ENCODE measurements around the gene SHC2. TPM values are rescaled to one million over a fixed set of nuclear protein-coding genes. Genes with fewer than 3 reads are reported as not detected.

Gene SHC2
- 10 to 100 TPM in 8 of 9 donors, 1 to 10 TPM in 1; 6.8 to 81.4 (median 36.3) TPM for total RNA-seq
- 100 to 1,000 TPM in 1 of 3 donors, 10 to 100 TPM in 1, 1 to 10 TPM in 1; 1.2 to 196 (median 45.9) TPM for polyA plus RNA-seq
- long read RNA-seq, donor 1 = 0 reads
- long read RNA-seq, donor 2, partial matches to known transcripts = 0 of 2 reads
- long read RNA-seq, donor 2, other reads (novel, unspliced or antisense) = 0 of 2 reads
- long read RNA-seq, donor 3, partial matches to known transcripts = 0 of 1 reads
- long read RNA-seq, donor 3, other reads (novel, unspliced or antisense) = 0 of 1 reads
- long read RNA-seq, donor 4 = 0 reads
- long read RNA-seq, donor 5, transcript SHC2-203 (3 exons, 1,551 nt) = minor isoform, 5 of 102 reads
- long read RNA-seq, donor 5, transcript SHC2-201 (13 exons, 2,494 nt) = major isoform, 56 of 102 reads
- long read RNA-seq, donor 5, partial matches to known transcripts = 4 of 102 reads
- long read RNA-seq, donor 5, other reads (novel, unspliced or antisense) = 37 of 102 reads
- long read RNA-seq, donor 6, partial matches to known transcripts = 0 of 3 reads
- long read RNA-seq, donor 6, other reads (novel, unspliced or antisense) = 1 of 3 reads
- long read RNA-seq, donor 7, partial matches to known transcripts = 0 of 3 reads
- long read RNA-seq, donor 7, other reads (novel, unspliced or antisense) = 0 of 3 reads
- long read RNA-seq, donor 8, partial matches to known transcripts = 0 of 3 reads
- long read RNA-seq, donor 8, other reads (novel, unspliced or antisense) = 0 of 3 reads
- long read RNA-seq, donor 9 = 0 reads
- long read RNA-seq, donor 10, partial matches to known transcripts = 0 of 1 reads
- long read RNA-seq, donor 10, other reads (novel, unspliced or antisense) = 0 of 1 reads

DNA sequence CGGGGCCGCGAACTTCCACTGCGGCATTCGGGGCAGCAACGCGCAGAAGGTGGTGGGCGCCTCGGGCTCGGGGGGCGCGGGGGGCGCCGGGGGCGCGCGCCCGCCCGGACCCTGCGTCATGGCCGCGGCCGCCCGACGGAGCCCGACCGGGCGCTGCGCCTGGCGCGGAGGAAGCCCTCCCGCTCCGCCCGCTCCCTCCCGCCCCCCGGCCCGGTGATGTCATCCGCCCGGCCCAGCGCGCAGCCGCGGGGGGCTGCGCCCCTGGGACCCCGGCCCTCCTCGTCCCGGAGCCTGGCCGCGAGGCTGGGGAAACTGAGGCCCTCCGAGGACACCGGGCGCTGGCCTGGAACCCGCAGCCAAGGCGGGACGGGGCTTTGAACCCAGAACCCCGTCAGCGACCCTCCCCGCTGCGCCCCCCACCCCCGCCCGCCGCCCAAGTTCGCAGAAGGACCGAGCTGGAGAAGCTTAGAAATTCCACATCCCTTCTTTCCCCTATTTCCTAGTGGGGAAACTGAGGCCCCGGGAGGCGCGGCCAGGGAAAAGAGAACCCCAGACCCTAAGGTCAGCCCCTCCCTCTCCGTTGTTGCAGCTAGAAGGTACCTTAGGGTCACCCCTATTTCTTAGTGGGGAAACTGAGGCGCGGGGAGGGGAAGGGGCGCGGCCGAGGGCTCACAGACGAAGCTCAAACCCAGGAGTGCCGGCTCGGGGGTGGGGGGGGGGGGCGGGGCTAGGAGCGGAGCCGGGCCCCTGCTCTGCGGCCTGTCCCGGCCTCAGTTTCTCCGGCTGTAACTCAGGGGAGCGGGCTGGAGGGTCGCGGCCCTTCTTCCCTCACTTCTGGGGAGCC, at the start of gene SHC2:
TSS of gene SHC2 (minus strand) at position 157 of the 844 bp plus-strand sequence. CDS start at position 120, 37 bp downstream.
- Histone ChIP-seq H3K4me3 (peak within 1 kb of the TSS in 3 of 4 donors; percentile 22 to 90 (median 56)), H3K9me3 (replicated peaks in 1 of 3) (no peaks in the 10 kb centered on the region), H3K4me1 (replicated peaks in 1 of 2) (peaks cover 12 to 13% of the 10 kb centered on the region in 2 donors), H3K27ac (peak within 1 kb of the TSS in 4 of 5 donors; percentile 52 to 86 (median 70)), H3K36me3 (replicated peaks in 1 of 2) (no peaks in the 10 kb centered on the region), H3K27me3 (no peaks in the 10 kb centered on the region)
- WGBS, 4 donors = 0 to 5% (median 2%) methylated on average over 7 to 75 of the region's 85 CpGs
- intact Hi-C loops (cut with DNase I) = no loop called here
- DNase-seq = peak in 4 of 7 donors; percentile 50 to 62 (median 56)
- TF ChIP-seq CTCF (IDR thresholded peaks at IDR 0.05) = no peak
- TF ChIP-seq POLR2A (IDR thresholded peaks at IDR 0.05) = peak; percentile 44 to 72

- peak in 2 of 7 donors; percentile 27 to 34 for DNase-seq
- no peaks in the 10 kb centered on the region for H3K9me3 ChIP-seq (replicated peaks in 1 of 3)
- no peaks in the 10 kb centered on the region for H3K27me3 ChIP-seq
- no peak overlapping the region for H3K27ac ChIP-seq
- 63 to 71% (median 66%) methylated on average over 24 to 32 of the region's 32 CpGs for WGBS, 4 donors
- no peak for TF ChIP-seq CTCF (IDR thresholded peaks at IDR 0.05)
- no peak for TF ChIP-seq POLR2A (IDR thresholded peaks at IDR 0.05)
- peaks cover 9 to 29% of the 10 kb centered on the region in 2 donors for H3K4me1 ChIP-seq (replicated peaks in 1 of 2)
- intact Hi-C loops (cut with DNase I) = no loop called here
- H3K4me3 ChIP-seq = peak overlapping the region in 3 of 4 donors; percentile 84 to 98 (median 88)
- no peaks in the 10 kb centered on the region for H3K36me3 ChIP-seq (replicated peaks in 1 of 2)
Measured at GRCh38 chr19:508204-509150, 47.6 kb upstream of the SHC2 start.

DNA sequence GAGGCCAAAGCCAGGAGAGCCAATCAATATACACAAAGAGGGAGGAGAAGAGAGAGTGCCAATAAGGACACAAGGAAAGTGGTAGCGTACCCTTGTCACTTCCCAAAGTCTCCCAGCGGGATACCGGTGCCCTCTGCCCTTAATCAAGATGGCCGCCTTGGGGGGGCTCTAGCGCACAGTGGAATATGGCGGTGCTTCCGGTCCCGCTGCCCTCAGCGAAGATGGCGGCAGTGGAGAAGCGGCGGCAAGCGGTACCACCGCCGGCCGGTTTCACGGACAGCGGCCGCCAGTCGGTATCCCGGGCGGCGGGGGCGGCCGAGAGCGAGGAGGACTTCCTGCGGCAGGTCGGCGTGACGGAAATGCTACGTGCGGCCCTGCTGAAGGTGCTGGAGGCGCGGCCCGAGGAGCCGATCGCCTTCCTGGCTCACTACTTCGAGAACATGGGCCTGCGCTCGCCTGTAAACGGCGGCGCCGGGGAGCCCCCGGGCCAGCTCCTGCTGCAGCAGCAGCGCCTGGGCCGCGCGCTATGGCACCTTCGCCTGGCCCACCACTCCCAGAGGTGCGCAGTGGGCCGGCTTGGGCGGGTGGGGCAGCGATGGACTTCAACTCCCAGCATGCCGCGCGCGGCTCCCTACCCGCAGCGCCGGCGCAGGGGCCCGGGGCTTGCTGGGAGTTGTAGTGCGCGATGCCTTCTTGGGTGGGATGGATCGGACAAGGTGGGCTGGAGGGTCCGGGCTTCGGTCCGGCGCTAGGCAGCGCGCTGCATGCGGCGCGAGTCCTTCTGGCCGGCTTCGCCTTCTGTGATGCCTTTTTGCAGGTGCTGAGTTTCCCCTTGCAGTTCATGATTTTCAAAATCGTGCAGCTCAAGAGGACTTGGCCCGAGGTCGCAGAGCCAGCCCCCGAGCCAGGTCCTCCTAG, 46.7 kb upstream of the SHC2 start, which contains the start of gene TPGS1:
TSS of gene TPGS1 (plus strand) at position 212 of the 918 bp plus-strand sequence. CDS start at position 222, 10 bp downstream.
- no peaks in the 10 kb centered on the region for H3K27me3 ChIP-seq
- peak in 6 of 7 donors; percentile 69 to 78 (median 72) for DNase-seq
- H3K4me1 ChIP-seq (replicated peaks in 1 of 2) = peaks cover 9 to 29% of the 10 kb centered on the region in 2 donors
- H3K4me3 ChIP-seq = peak within 1 kb of the TSS; percentile 68 to 98 (median 86)
- 0 to 1% (median 0%) methylated on average over 8 to 81 of the region's 81 CpGs for WGBS, 4 donors
- no peaks in the 10 kb centered on the region for H3K9me3 ChIP-seq (replicated peaks in 1 of 3)
- H3K36me3 ChIP-seq (replicated peaks in 1 of 2) = no peaks in the 10 kb centered on the region
- H3K27ac ChIP-seq = peak within 1 kb of the TSS; percentile 51 to 92 (median 89)
- intact Hi-C loops (cut with DNase I) = no loop called here
- TF ChIP-seq CTCF (IDR thresholded peaks at IDR 0.05) (peak in 2 of 6 experiments; percentile 6 to 32), POLR2A (IDR thresholded peaks at IDR 0.05) (peak in 1 of 2 donors; percentile 28)

All from adrenal gland (tissue), 19 donors.